ENCODE results near the gene HHEX.
"Not testable (repeated sequence)": the region's sequence is repeated elsewhere in the genome, so short reads cannot be mapped to it uniquely, and the experiment has no call there.

The HHEX gene

DNA sequence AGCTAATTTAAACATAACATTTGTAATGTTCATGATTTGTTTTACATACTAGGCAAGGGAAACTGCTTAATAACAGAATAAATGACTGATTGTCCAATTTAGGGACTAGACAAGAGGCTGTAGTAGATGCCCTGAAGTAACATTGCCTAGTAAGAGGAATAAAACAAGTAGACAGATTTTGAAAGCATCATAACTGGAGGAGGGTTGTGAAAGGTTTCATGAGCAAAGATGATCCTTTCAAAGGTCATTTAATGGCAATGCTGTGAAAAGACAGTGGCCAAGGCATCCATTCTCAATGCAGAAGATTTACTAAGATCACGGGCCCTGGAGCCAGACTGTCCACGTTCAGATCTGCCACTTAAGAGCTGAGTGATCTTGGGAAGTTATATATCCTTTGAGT lies 44.8 kb upstream of the HHEX start:
- H3K9me2 ChIP-seq (replicated peaks; ENCODE audit: low read depth, low read length), result no peaks in the 10 kb centered on the region
- H3K9ac ChIP-seq (ENCODE audit: low read depth, low read length, poor library complexity, severe bottlenecking), result no peak overlapping the region
- peaks cover 3% of the 10 kb centered on the region; the same call in 1 of the 2 replicates for H3K79me2 ChIP-seq (ENCODE audit: insufficient read depth, low read length)
- no peaks in the 10 kb centered on the region for H3K9me3 ChIP-seq (ENCODE audit: insufficient read depth, low read depth, low read length)
- no peak for TF ChIP-seq EZH2phosphoT487 (IDR thresholded peaks at IDR 0.05; ENCODE audit: borderline replicate concordance)
- TF ChIP-seq, protein P1, sequence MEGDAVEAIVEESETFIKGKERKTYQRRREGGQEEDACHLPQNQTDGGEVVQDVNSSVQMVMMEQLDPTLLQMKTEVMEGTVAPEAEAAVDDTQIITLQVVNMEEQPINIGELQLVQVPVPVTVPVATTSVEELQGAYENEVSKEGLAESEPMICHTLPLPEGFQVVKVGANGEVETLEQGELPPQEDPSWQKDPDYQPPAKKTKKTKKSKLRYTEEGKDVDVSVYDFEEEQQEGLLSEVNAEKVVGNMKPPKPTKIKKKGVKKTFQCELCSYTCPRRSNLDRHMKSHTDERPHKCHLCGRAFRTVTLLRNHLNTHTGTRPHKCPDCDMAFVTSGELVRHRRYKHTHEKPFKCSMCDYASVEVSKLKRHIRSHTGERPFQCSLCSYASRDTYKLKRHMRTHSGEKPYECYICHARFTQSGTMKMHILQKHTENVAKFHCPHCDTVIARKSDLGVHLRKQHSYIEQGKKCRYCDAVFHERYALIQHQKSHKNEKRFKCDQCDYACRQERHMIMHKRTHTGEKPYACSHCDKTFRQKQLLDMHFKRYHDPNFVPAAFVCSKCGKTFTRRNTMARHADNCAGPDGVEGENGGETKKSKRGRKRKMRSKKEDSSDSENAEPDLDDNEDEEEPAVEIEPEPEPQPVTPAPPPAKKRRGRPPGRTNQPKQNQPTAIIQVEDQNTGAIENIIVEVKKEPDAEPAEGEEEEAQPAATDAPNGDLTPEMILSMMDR (conservative IDR thresholded peaks at IDR 0.05; ENCODE audit: low read length), result no peak
- H3K4me1 ChIP-seq (ENCODE audit: insufficient read depth, low read length, poor library complexity, severe bottlenecking), result no peaks in the 10 kb centered on the region
- H4K20me1 ChIP-seq (ENCODE audit: insufficient read depth, low read length, poor library complexity, severe bottlenecking), result peaks cover 5% of the 10 kb centered on the region
- H3K36me3 ChIP-seq (ENCODE audit: insufficient read depth, low read length), result peaks cover 78% of the 10 kb centered on the region
- H2AFZ ChIP-seq (ENCODE audit: low read length), result no peak overlapping the region
- H3K27me3 ChIP-seq (ENCODE audit: insufficient read depth, low read length, poor library complexity, severe bottlenecking), result no peaks in the 10 kb centered on the region
- H3K4me3 ChIP-seq (ENCODE audit: low read length, poor library complexity, severe bottlenecking), result no peak overlapping the region
- H3F3A ChIP-seq (ENCODE audit: low read depth), result no peaks in the 10 kb centered on the region
- no peak overlapping the region for H3K4me2 ChIP-seq (ENCODE audit: low read depth, low read length, poor library complexity, severe bottlenecking)

DNA sequence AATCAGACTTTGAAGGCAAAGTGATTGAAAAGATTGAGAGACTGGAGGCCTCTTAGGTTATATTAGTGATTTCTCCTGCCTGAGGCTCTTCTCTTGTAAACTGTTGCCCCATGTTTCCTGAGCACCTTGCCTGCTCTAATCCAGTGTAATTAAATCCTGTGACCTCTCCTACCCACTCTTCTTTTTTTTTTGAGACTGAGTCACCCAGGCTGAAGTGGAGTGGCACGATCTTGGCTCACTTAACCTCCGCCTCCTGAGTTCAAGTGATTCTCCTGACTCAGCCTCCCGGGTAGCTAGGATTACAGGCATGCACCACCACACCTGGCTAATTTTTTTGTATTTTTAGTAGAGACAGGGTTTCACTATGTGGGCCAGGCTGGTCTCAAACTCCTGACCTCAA lies 38.9 kb upstream of the HHEX start:
- not testable (repeated sequence) for H3K4me1 ChIP-seq (ENCODE audit: insufficient read depth, low read length, poor library complexity, severe bottlenecking); H3K27me3 ChIP-seq (ENCODE audit: insufficient read depth, low read length, poor library complexity, severe bottlenecking); H3K9me2 ChIP-seq (replicated peaks; ENCODE audit: low read depth, low read length); H3K9ac ChIP-seq (ENCODE audit: low read depth, low read length, poor library complexity, severe bottlenecking); H3F3A ChIP-seq (ENCODE audit: low read depth); H3K79me2 ChIP-seq (ENCODE audit: insufficient read depth, low read length); H3K4me2 ChIP-seq (ENCODE audit: low read depth, low read length, poor library complexity, severe bottlenecking); H3K9me3 ChIP-seq (ENCODE audit: insufficient read depth, low read depth, low read length); H4K20me1 ChIP-seq (ENCODE audit: insufficient read depth, low read length, poor library complexity, severe bottlenecking); H2AFZ ChIP-seq (ENCODE audit: low read length); H3K4me3 ChIP-seq (ENCODE audit: low read length, poor library complexity, severe bottlenecking)
- H3K36me3 ChIP-seq (ENCODE audit: insufficient read depth, low read length), result peaks cover 96% of the 10 kb centered on the region

DNA sequence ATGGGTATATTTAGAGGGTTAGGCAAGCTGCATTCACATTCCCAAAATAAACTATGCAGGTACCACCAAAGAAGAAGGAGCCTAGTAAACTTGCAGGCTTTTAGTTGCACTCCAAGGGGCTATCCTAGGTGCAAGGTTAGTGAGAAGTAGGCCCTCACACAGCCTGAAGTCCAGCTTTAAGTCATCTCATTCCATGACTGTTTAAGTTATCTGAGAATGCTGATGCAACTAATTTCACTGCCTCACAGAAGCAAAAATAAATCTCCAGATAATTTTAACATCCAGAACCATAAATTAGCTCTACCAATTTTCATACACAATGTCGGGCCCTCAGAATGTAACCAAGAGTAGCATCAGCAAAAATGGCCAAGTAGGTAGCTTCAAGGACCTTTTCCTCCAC lies 34.3 kb upstream of the HHEX start:
- H3K4me1 ChIP-seq (ENCODE audit: insufficient read depth, low read length, poor library complexity, severe bottlenecking), result no peaks in the 10 kb centered on the region
- H3F3A ChIP-seq (ENCODE audit: low read depth), result peaks cover 9% of the 10 kb centered on the region; the same call in 1 of the 2 replicates
- no peak overlapping the region for H3K4me3 ChIP-seq (ENCODE audit: low read length, poor library complexity, severe bottlenecking)
- no peaks in the 10 kb centered on the region for H3K79me2 ChIP-seq (ENCODE audit: insufficient read depth, low read length)
- H3K9me2 ChIP-seq (replicated peaks; ENCODE audit: low read depth, low read length), result no peaks in the 10 kb centered on the region
- H3K9ac ChIP-seq (ENCODE audit: low read depth, low read length, poor library complexity, severe bottlenecking), result no peak overlapping the region
- H3K9me3 ChIP-seq (ENCODE audit: insufficient read depth, low read depth, low read length), result no peaks in the 10 kb centered on the region
- TF ChIP-seq, protein P1 (conservative IDR thresholded peaks at IDR 0.05; ENCODE audit: low read length), result no peak
- TF ChIP-seq EZH2phosphoT487 (IDR thresholded peaks at IDR 0.05; ENCODE audit: borderline replicate concordance), result no peak
- no peak overlapping the region for H2AFZ ChIP-seq (ENCODE audit: low read length)
- H3K27me3 ChIP-seq (ENCODE audit: insufficient read depth, low read length, poor library complexity, severe bottlenecking), result no peaks in the 10 kb centered on the region
- H3K36me3 ChIP-seq (ENCODE audit: insufficient read depth, low read length), result peaks cover 58% of the 10 kb centered on the region; the same call in 1 of the 2 replicates
- no peaks in the 10 kb centered on the region for H4K20me1 ChIP-seq (ENCODE audit: insufficient read depth, low read length, poor library complexity, severe bottlenecking)
- H3K4me2 ChIP-seq (ENCODE audit: low read depth, low read length, poor library complexity, severe bottlenecking), result no peak overlapping the region

- H2AFZ ChIP-seq (ENCODE audit: low read length), result no peak overlapping the region
- H3F3A ChIP-seq (ENCODE audit: low read depth), result peaks cover 9% of the 10 kb centered on the region; the same call in 1 of the 2 replicates
- peaks cover 51% of the 10 kb centered on the region; the same call in 1 of the 2 replicates for H3K36me3 ChIP-seq (ENCODE audit: insufficient read depth, low read length)
- H3K9ac ChIP-seq (ENCODE audit: low read depth, low read length, poor library complexity, severe bottlenecking), result no peak overlapping the region
- H3K4me2 ChIP-seq (ENCODE audit: low read depth, low read length, poor library complexity, severe bottlenecking), result no peak overlapping the region
- H3K9me2 ChIP-seq (replicated peaks; ENCODE audit: low read depth, low read length), result no peaks in the 10 kb centered on the region
- H4K20me1 ChIP-seq (ENCODE audit: insufficient read depth, low read length, poor library complexity, severe bottlenecking), result no peaks in the 10 kb centered on the region
- no peak overlapping the region for H3K4me3 ChIP-seq (ENCODE audit: low read length, poor library complexity, severe bottlenecking)
- H3K27me3 ChIP-seq (ENCODE audit: insufficient read depth, low read length, poor library complexity, severe bottlenecking), result no peaks in the 10 kb centered on the region
- H3K79me2 ChIP-seq (ENCODE audit: insufficient read depth, low read length), result no peaks in the 10 kb centered on the region
- H3K4me1 ChIP-seq (ENCODE audit: insufficient read depth, low read length, poor library complexity, severe bottlenecking), result no peaks in the 10 kb centered on the region
- no peak for TF ChIP-seq EZH2phosphoT487 (IDR thresholded peaks at IDR 0.05; ENCODE audit: borderline replicate concordance)
- TF ChIP-seq, protein P1 (conservative IDR thresholded peaks at IDR 0.05; ENCODE audit: low read length), result no peak
- no peaks in the 10 kb centered on the region for H3K9me3 ChIP-seq (ENCODE audit: insufficient read depth, low read depth, low read length)
These were observed 33.3 kb upstream of the HHEX start for GRCh38 chr10:92656266-92656961.

Measured in Loucy (cell line).